OCI-LY7 (cell line): ENCODE results near the gene MYMK.

ENCODE experiments used
- EZH2phosphoT487 ChIP-seq: fragments of 200-600 bp; sonication (generic); IDR thresholded peaks from 2 replicates; pipeline ENCODE4 v1.6.1; 2018; ENCODE audit warnings: low read depth, borderline replicate concordance, mild to moderate bottlenecking, mixed run types, antibody characterized with exemption, low read length, moderate library complexity, mixed read lengths
- TF ChIP-seq, protein P1 (sequence below): fragments of 200-600 bp; sonication (generic); conservative IDR thresholded peaks from 2 replicates; pipeline ENCODE4 v1.5.1; 2014; ENCODE audit warnings: mild to moderate bottlenecking, antibody characterized with exemption, low read length, moderate library complexity, mixed read lengths

DNA sequence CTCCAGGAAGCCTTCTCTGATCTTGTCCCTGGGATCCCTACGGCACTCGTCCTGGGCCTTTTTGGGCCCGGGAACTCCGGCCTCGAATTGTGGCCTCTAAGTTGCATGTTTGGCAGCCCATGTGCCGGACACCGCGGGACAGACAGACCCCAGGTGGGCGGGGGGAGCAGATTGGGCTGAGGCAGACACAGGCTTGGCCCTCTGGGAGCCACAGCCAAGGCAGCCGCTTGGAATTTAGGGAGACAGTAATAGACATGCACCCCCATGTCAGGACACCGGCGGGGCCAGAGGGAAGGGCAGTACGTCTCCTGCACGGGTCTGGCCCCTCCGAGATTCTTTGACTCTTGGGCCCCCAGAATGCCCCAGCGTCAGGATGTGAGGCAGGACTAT is 45.9 kb upstream of the MYMK start:
- TF ChIP-seq, protein P1, sequence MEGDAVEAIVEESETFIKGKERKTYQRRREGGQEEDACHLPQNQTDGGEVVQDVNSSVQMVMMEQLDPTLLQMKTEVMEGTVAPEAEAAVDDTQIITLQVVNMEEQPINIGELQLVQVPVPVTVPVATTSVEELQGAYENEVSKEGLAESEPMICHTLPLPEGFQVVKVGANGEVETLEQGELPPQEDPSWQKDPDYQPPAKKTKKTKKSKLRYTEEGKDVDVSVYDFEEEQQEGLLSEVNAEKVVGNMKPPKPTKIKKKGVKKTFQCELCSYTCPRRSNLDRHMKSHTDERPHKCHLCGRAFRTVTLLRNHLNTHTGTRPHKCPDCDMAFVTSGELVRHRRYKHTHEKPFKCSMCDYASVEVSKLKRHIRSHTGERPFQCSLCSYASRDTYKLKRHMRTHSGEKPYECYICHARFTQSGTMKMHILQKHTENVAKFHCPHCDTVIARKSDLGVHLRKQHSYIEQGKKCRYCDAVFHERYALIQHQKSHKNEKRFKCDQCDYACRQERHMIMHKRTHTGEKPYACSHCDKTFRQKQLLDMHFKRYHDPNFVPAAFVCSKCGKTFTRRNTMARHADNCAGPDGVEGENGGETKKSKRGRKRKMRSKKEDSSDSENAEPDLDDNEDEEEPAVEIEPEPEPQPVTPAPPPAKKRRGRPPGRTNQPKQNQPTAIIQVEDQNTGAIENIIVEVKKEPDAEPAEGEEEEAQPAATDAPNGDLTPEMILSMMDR = no peak
- TF ChIP-seq EZH2phosphoT487 = no peak
